ENCODE results near the gene ITGB7. TPM values are rescaled to one million over a fixed set of nuclear protein-coding genes. Genes with fewer than 3 reads are reported as not detected.

ITGB7 gene
- total and polyA plus RNA-seq, 10 of the 15 experiments (the other 5 are each of a cell fraction or from before 2014, with no cell fraction given) = 54.5 to 487 (median 252) TPM

DNA sequence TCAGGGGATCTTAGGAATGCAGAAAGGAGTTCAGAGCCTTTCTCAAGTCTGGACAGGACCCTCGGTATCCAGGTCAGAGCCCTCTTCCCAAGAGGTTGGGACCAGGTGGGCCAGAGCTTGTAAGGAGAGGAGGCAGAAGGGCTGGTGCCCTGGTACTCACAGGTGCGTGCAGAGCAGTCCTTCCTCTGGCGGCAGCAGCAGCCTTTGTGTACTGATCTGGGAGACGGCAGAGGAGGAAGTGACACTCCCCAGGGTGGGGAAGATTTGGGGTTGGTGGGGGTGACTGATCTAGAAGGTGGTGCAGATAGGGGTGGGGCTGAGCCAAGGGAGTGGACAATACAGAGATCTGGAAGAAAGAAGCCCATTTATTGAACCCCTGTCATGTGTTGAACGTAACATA, at the start of gene ITGB7 (continued):
- TF ChIP-seq, protein P1, sequence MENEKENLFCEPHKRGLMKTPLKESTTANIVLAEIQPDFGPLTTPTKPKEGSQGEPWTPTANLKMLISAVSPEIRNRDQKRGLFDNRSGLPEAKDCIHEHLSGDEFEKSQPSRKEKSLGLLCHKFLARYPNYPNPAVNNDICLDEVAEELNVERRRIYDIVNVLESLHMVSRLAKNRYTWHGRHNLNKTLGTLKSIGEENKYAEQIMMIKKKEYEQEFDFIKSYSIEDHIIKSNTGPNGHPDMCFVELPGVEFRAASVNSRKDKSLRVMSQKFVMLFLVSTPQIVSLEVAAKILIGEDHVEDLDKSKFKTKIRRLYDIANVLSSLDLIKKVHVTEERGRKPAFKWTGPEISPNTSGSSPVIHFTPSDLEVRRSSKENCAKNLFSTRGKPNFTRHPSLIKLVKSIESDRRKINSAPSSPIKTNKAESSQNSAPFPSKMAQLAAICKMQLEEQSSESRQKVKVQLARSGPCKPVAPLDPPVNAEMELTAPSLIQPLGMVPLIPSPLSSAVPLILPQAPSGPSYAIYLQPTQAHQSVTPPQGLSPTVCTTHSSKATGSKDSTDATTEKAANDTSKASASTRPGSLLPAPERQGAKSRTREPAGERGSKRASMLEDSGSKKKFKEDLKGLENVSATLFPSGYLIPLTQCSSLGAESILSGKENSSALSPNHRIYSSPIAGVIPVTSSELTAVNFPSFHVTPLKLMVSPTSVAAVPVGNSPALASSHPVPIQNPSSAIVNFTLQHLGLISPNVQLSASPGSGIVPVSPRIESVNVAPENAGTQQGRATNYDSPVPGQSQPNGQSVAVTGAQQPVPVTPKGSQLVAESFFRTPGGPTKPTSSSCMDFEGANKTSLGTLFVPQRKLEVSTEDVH (IDR thresholded peaks at IDR 0.05; ENCODE audit: low read depth, partially characterized antibody) = no peak
- TF ChIP-seq ZNF207 (IDR thresholded peaks at IDR 0.05; ENCODE audit: borderline replicate concordance) = no peak
- peak; percentile 86 for TF ChIP-seq POU2F2 (IDR thresholded peaks at IDR 0.05; ENCODE audit: borderline replicate concordance, low read depth, low read length)
- 0 out of 6 replicates have a peak, but pooled peaks of 1 of the 3 experiments have one; percentile 3 for TF ChIP-seq CTCF (IDR thresholded peaks at IDR 0.05 in 2 of 3, conservative IDR thresholded peaks at IDR 0.05 in 1 of 3; ENCODE audit: control insufficient read depth in 2 of 3, extremely low read depth in 1 of 3, insufficient read depth in 1 of 3, low read depth in 3 of 3, low read length in 3 of 3)
- no peak for TF ChIP-seq MEF2B (IDR thresholded peaks at IDR 0.05; ENCODE audit: partially characterized antibody, poor library complexity, severe bottlenecking)
- no peak for TF ChIP-seq NFYB (IDR thresholded peaks at IDR 0.05; ENCODE audit: insufficient read depth, low read depth, low read length)
- TF ChIP-seq YBX1 (IDR thresholded peaks at IDR 0.05) = no peak
- peak; percentile 61; the same call in 1 of the 2 replicates for TF ChIP-seq CBFB (IDR thresholded peaks at IDR 0.05; ENCODE audit: low read depth)
- no peak for TF ChIP-seq ZNF24 (IDR thresholded peaks at IDR 0.05)
- peak; percentile 68 for TF ChIP-seq HDGF (IDR thresholded peaks at IDR 0.05)
- peak; percentile 42; the same call in 1 of the 2 replicates for TF ChIP-seq CREB1 (IDR thresholded peaks at IDR 0.05; ENCODE audit: low read depth)
- no peak for TF ChIP-seq BMI1 (IDR thresholded peaks at IDR 0.05; ENCODE audit: borderline replicate concordance)
- TF ChIP-seq NRF1 (conservative IDR thresholded peaks at IDR 0.05; ENCODE audit: low read depth, low read length) = no peak
- no peak for TF ChIP-seq SRF (IDR thresholded peaks at IDR 0.05; ENCODE audit: low read depth in 2 of 2, low read length in 2 of 2)
- TF ChIP-seq POLR2AphosphoS5 (IDR thresholded peaks at IDR 0.05; ENCODE audit: low read length) = peak; percentile 96
- TF ChIP-seq BCL11A (IDR thresholded peaks at IDR 0.05; ENCODE audit: low read depth, low read length) = 0 out of 2 replicates have a peak, but pooled peaks have one; percentile 25
- TF ChIP-seq KAT2A (conservative IDR thresholded peaks at IDR 0.05; ENCODE audit: control insufficient read depth, low read depth, low read length) = no peak
- TF ChIP-seq SUPT20H (IDR thresholded peaks at IDR 0.05; ENCODE audit: borderline replicate concordance, control insufficient read depth, low read depth, low read length) = no peak
- peak; percentile 86; the same call in 1 of the 2 replicates for TF ChIP-seq SPI1 (IDR thresholded peaks at IDR 0.05; ENCODE audit: borderline replicate concordance, insufficient read depth, low read depth, low read length)
- no peak for TF ChIP-seq TARDBP (IDR thresholded peaks at IDR 0.05; ENCODE audit: borderline replicate concordance)
- TF ChIP-seq KDM1A (IDR thresholded peaks at IDR 0.05; ENCODE audit: borderline replicate concordance) = no peak
- TF ChIP-seq SREBF2 (IDR thresholded peaks at IDR 0.05; ENCODE audit: low read length) = no peak
- TF ChIP-seq PKNOX1 (IDR thresholded peaks at IDR 0.05) = 0 out of 2 replicates have a peak, but pooled peaks have one; percentile 20
- peak; percentile 79 for TF ChIP-seq NBN (IDR thresholded peaks at IDR 0.05)
- TF ChIP-seq STAT1 (conservative IDR thresholded peaks at IDR 0.05) = no peak

Measured in GM12878 (cell line).